Esophagus squamous epithelium (tissue), 5 donors: ENCODE data around the gene PKMYT1. TPM values are rescaled to one million over a fixed set of nuclear protein-coding genes. Genes with fewer than 3 reads are reported as not detected.

Experiments used
- DNase-seq: peaks from one replicate; lab custom pipeline; 2025; lab: John Stamatoyannopoulos, UW
- H3K27ac ChIP-seq, 4 donors: fragments of 200-600 bp; sonication (generic); one replicate each; pipeline ENCODE4 v1.5.1; 2016 to 2019; ENCODE audit warnings: mild to moderate bottlenecking in 1 of 4
- H3K27me3 ChIP-seq, 4 donors: fragments of 200-600 bp; sonication (generic); 1 replicate in 3 of 4; 2 replicates in 1 of 4; pipeline versions ENCODE4 v1.5.1 to v1.6.0; 2017 to 2021; ENCODE audit warnings: antibody characterized with exemption in 1 of 4
- H3K36me3 ChIP-seq, 3 donors: fragments of 200-600 bp; sonication (generic); one replicate each; pipeline ENCODE4 v1.5.1; 2016 to 2019
- H3K4me1 ChIP-seq, 3 donors: fragments of 200-600 bp; sonication (generic); one replicate each; pipeline ENCODE4 v1.5.1; 2017 to 2019
- H3K4me3 ChIP-seq, 4 donors: fragments of 200-600 bp; sonication (generic); 1 replicate in 3 of 4; 2 replicates in 1 of 4; pipeline ENCODE4 v1.5.1; 2016 to 2019; ENCODE audit warnings: mild to moderate bottlenecking in 2 of 4, moderate library complexity in 1 of 4
- H3K9me3 ChIP-seq, 3 donors: fragments of 200-600 bp; sonication (generic); one replicate each; pipeline ENCODE4 v1.5.1; 2016 to 2019
- CTCF ChIP-seq, 6 experiments: fragments of 450-650 bp in 4 of 6; fragments of 200-600 bp in 2 of 6; sonication (generic) in 2 of 6; IDR thresholded peaks; one replicate each; pipeline ENCODE4 v1.5.1; 2016 to 2019; ENCODE audit warnings: antibody characterized with exemption in 6 of 6, mild to moderate bottlenecking in 4 of 6, moderate library complexity in 4 of 6
- POLR2A ChIP-seq, 4 donors: fragments of 450-650 bp; IDR thresholded peaks; one replicate each; pipeline ENCODE4 v1.6.1; 2017; ENCODE audit warnings: antibody characterized with exemption in 4 of 4, mild to moderate bottlenecking in 4 of 4, moderate library complexity in 3 of 4
- WGBS, 2 donors: methylation state at CpG; one replicate each; pipeline ENCODE4 v1.1.5; 2018; 5-methylcytosine and 5-hydroxymethylcytosine counted together
- intact Hi-C: fragments of 100-400 bp; cut with DNase I; formaldehyde crosslinking; loops from one replicate; pipeline ENCODE4 v1.15.0; 2022
- total RNA-seq, 4 donors: library from RNA; depleted of rRNA; stranded (reverse); fragments of >200 nt; gene quantifications; one replicate each; pipeline ENCODE4 v1.1.0, GENCODE V29; 2016
- donor health status: DM: yes; HTN: yes; CAD: no.

Gene PKMYT1
- total RNA-seq, 4 donors from 2014 or later: 4.2 to 33.1 (median 13.0) TPM

- no peaks in the 10 kb centered on the region for H3K36me3 ChIP-seq
- 0 to 31% methylated on average over 2 to 3 of the region's 27 CpGs for WGBS, 2 donors
- no peak for DNase-seq
- peaks cover 0 to 38% (median 9%) of the 10 kb centered on the region in 3 donors for H3K4me1 ChIP-seq
- no peak for TF ChIP-seq CTCF (IDR thresholded peaks at IDR 0.05)
- no peak for TF ChIP-seq POLR2A (IDR thresholded peaks at IDR 0.05)
- intact Hi-C loops: no loop called here
- no peak within 1 kb of the TSS for H3K4me3 ChIP-seq
- H3K27me3 ChIP-seq: peaks cover 0 to 95% (median 22%) of the 10 kb centered on the region in 4 donors
- no peak within 1 kb of the TSS for H3K27ac ChIP-seq
- no peaks in the 10 kb centered on the region for H3K9me3 ChIP-seq
Measured at GRCh38 chr16:3012828-3013420, 32.7 kb upstream of the PKMYT1 start, which contains the start of gene CLDN9. TSS of gene CLDN9 (plus strand) at chr16:3012923. CDS start at chr16:3013363, 440 bp downstream.

- DNase-seq: no peak
- Histone ChIP-seq H3K36me3 (no peaks in the 10 kb centered on the region), H3K27me3 (peaks cover 0 to 95% (median 19%) of the 10 kb centered on the region in 4 donors), H3K4me1 (peaks cover 0 to 37% (median 9%) of the 10 kb centered on the region in 3 donors), H3K9me3 (no peaks in the 10 kb centered on the region), H3K27ac (no peak overlapping the region), H3K4me3 (no peak overlapping the region)
- intact Hi-C loops: no loop called here
- WGBS, 2 donors: 3 to 8% methylated on average over 7 to 12 of the region's 19 CpGs
- TF ChIP-seq CTCF (IDR thresholded peaks at IDR 0.05): no peak
- no peak for TF ChIP-seq POLR2A (IDR thresholded peaks at IDR 0.05)
Measured at GRCh38 chr16:3012246-3012645, 32.0 kb upstream of the PKMYT1 start.

- Histone ChIP-seq H3K27ac (no peak overlapping the region), H3K9me3 (no peaks in the 10 kb centered on the region), H3K27me3 (peaks cover 6 to 100% (median 19%) of the 10 kb centered on the region in 4 donors), H3K4me3 (no peak overlapping the region), H3K4me1 (peaks cover 0 to 37% (median 9%) of the 10 kb centered on the region in 3 donors), H3K36me3 (no peaks in the 10 kb centered on the region)
- intact Hi-C loops: no loop called here
- TF ChIP-seq CTCF (IDR thresholded peaks at IDR 0.05) (no peak), POLR2A (IDR thresholded peaks at IDR 0.05) (no peak)
- 88 to 92% methylated on average over 4 to 8 of the region's 8 CpGs for WGBS, 2 donors
- DNase-seq: no peak
Measured at GRCh38 chr16:3010510-3010909, 30.3 kb upstream of the PKMYT1 start.

GRCh38 chr16:3009568-3010390, 29.5 kb upstream of the PKMYT1 start:
- peaks cover 0 to 42% (median 12%) of the 10 kb centered on the region in 3 donors for H3K4me1 ChIP-seq
- H3K4me3 ChIP-seq: no peak overlapping the region
- no peaks in the 10 kb centered on the region for H3K36me3 ChIP-seq
- no peak for TF ChIP-seq POLR2A (IDR thresholded peaks at IDR 0.05)
- TF ChIP-seq CTCF (IDR thresholded peaks at IDR 0.05): no peak
- 48 to 50% methylated on average over 8 to 14 of the region's 21 CpGs for WGBS, 2 donors
- H3K27ac ChIP-seq: no peak overlapping the region
- H3K9me3 ChIP-seq: no peaks in the 10 kb centered on the region
- DNase-seq: no peak
- intact Hi-C loops: no loop called here
- H3K27me3 ChIP-seq: peaks cover 8 to 100% (median 19%) of the 10 kb centered on the region in 4 donors

DNA sequence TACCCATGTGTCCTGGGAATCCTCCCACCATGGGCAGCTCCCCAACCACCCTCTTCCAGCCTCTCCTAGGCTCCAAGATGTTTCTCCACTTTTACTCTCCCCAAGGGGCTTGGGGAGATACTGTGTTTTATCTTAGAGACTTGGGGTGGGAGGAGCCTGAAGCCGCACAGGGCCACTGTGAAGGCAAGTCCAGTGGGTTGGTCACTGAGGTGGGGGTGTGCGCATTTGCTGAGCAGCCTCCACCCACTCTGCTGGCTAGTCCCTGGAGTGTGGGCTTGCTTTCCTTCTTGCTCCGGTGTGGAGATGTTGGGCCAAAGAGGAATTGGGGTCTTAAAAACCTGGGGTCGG, 28.4 kb upstream of the PKMYT1 start:
- no peak overlapping the region for H3K27ac ChIP-seq

More for the DNA sequence above, 28.4 kb upstream of the PKMYT1 start:
- Histone ChIP-seq H3K4me3 (no peak overlapping the region), H3K36me3 (no peaks in the 10 kb centered on the region), H3K4me1 (peaks cover 0 to 47% (median 13%) of the 10 kb centered on the region in 3 donors), H3K27me3 (peaks cover 8 to 90% (median 18%) of the 10 kb centered on the region in 4 donors), H3K9me3 (no peaks in the 10 kb centered on the region)
- no peak for TF ChIP-seq CTCF (IDR thresholded peaks at IDR 0.05)
- TF ChIP-seq POLR2A (IDR thresholded peaks at IDR 0.05): no peak
- intact Hi-C loops: no loop called here
- DNase-seq: no peak
- 80 to 93% methylated on average over 1 to 4 of the region's 4 CpGs for WGBS, 2 donors
